Measurements from ENCODE around the gene ADCY4. TPM values are rescaled to one million over a fixed set of nuclear protein-coding genes. Genes with fewer than 3 reads are reported as not detected.
"Not testable (repeated sequence)": the region's sequence is repeated elsewhere in the genome, so short reads cannot be mapped to it uniquely, and the experiment has no call there.

The ADCY4 gene
- total RNA-seq, 2 experiments from 2014 or later, result 1.6 to 2.4 TPM

DNA sequence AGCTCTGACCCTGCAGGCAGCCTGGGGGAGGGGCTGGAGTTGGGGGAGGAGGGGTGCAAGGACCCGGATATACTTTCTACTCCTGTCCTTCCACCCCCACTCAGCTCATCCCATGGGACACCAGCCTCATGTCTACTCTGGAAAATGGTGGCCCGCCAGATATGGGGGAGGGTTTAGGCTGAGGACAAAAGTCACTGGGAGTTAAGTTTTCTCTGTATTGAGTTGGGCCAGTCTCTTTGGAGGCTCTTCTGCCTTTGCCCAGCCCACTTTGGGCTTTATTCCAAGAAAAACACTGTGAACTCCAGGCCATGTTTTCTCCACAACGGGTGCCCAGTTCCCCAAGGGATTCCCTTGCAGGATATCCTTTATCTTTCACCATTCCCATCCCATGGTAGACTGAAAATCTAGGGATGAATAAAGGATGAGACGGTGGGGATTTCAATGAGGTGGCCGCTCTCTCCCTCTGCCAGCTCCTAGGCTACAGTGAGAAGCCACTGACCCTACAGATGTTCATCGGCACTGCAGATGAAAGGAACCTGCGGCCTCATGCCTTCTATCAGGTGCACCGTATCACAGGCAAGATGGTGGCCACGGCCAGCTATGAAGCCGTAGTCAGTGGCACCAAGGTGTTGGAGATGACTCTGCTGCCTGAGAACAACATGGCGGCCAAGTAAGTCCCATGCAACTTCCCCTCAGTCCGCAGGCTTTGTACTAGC is 38.0 kb upstream of the ADCY4 start:
- Mint-ChIP-seq H3K36me3 (no peaks in the 10 kb centered on the region), H3K27me3 (peaks cover 11% of the 10 kb centered on the region), H3K9me3 (no peaks in the 10 kb centered on the region), H3K4me1 (ENCODE audit: low read depth) (peaks cover 1% of the 10 kb centered on the region), H3K4me3 (no peak overlapping the region), H3K27ac (no peak overlapping the region)
- CTCF ChIA-PET, result interaction anchor here (0.9 to 3.0 kb wide), 4 partner anchors 11 to 59 kb away, joined by 3 to 12 read pairs (median 4); no protein-coding TSS in a partner anchor
- POLR2A ChIA-PET, result no interaction called here
- no peak for DNase-seq
- intact Hi-C loops (cut with micrococcal nuclease), result no loop called here

DNA sequence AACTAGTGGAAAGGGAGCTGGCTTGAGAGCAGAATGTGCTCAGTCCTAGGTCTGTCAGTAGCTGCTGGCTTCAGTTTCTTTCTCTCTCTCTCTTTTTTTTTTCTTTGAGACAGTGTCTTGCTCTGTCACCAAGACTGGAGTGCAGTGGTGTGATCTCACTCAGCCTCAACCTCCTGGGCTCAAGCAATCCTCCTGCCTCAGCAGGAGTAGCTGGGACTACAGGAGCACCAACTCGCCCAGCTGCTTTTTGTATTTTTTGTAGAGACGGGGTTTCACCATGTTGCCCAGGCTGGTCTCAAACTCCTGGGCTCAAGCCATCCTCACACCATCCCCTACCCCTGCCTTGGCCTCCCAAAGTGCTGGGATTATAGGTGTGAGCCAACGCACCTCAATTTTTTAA is 36.7 kb upstream of the ADCY4 start:
- CTCF ChIA-PET, result interaction anchor here (1.0 to 3.0 kb wide), 5 partner anchors 9 to 65 kb away, joined by 3 to 12 read pairs (median 5); no protein-coding TSS in a partner anchor
- DNase-seq; H3K27ac Mint-ChIP-seq; intact Hi-C loops (cut with micrococcal nuclease); H3K4me3 Mint-ChIP-seq; H3K36me3 Mint-ChIP-seq; H3K9me3 Mint-ChIP-seq: not testable (repeated sequence)
- POLR2A ChIA-PET, result interaction anchor here (1.3 kb wide), 1 partner anchor 60 kb away, joined by 7 read pairs; no protein-coding TSS in a partner anchor
- Mint-ChIP-seq H3K27me3 (peaks cover 18% of the 10 kb centered on the region), H3K4me1 (ENCODE audit: low read depth) (peaks cover 13% of the 10 kb centered on the region)

DNA sequence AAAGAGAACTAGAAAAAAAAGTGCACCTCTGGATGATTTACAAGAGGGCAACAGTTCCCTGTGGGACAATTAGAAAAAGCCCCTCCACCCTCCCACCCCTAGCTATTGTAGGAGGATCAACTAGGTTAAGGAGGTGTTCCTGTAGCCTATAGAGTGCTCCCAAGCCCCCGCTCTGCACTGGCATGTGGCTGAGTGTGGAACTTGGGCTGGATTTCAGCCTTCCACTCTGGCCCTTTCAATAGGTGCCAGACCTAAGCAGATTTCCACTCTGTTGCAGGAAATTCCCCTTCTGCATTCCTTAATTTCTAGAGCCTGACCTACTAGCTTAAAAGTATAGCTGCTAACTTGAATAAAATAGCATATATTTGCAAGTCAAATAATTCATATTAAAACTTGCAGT is 35.9 kb upstream of the ADCY4 start:
- DNase-seq, result no peak
- ChIA-PET CTCF (interaction anchor here (0.9 to 3.0 kb wide), 5 partner anchors 24 to 66 kb away, joined by 3 to 12 read pairs (median 3); no protein-coding TSS in a partner anchor), POLR2A (interaction anchor here (1.3 kb wide), 1 partner anchor 61 kb away, joined by 7 read pairs; no protein-coding TSS in a partner anchor)
- no peaks in the 10 kb centered on the region for H3K9me3 Mint-ChIP-seq
- H3K4me3 Mint-ChIP-seq, result no peak overlapping the region
- H3K4me1 Mint-ChIP-seq (ENCODE audit: low read depth), result peaks cover 18% of the 10 kb centered on the region
- peaks cover 22% of the 10 kb centered on the region for H3K27me3 Mint-ChIP-seq
- H3K27ac Mint-ChIP-seq, result no peak overlapping the region
- intact Hi-C loops (cut with micrococcal nuclease), result no loop called here
- H3K36me3 Mint-ChIP-seq, result no peaks in the 10 kb centered on the region

DNA sequence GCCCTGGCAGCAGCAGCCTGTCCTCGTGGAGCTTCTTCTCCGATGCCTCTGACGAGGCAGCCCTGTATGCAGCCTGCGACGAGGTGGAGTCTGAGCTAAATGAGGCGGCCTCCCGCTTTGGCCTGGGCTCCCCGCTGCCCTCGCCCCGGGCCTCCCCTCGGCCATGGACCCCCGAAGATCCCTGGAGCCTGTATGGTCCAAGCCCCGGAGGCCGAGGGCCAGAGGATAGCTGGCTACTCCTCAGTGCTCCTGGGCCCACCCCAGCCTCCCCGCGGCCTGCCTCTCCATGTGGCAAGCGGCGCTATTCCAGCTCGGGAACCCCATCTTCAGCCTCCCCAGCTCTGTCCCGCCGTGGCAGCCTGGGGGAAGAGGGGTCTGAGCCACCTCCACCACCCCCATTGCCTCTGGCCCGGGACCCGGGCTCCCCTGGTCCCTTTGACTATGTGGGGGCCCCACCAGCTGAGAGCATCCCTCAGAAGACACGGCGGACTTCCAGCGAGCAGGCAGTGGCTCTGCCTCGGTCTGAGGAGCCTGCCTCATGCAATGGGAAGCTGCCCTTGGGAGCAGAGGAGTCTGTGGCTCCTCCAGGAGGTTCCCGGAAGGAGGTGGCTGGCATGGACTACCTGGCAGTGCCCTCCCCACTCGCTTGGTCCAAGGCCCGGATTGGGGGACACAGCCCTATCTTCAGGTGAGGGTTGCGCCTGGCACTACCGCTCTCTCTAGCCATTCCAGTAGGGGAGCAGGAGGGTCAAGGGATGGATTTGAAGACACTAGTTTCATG is 35.2 kb upstream of the ADCY4 start:
- Mint-ChIP-seq H3K27ac (no peak overlapping the region), H3K27me3 (peaks cover 26% of the 10 kb centered on the region), H3K4me3 (no peak overlapping the region), H3K4me1 (ENCODE audit: low read depth) (peaks cover 24% of the 10 kb centered on the region), H3K36me3 (no peaks in the 10 kb centered on the region), H3K9me3 (no peaks in the 10 kb centered on the region)
- ChIA-PET CTCF (interaction anchor here (0.9 to 3.0 kb wide), 4 partner anchors 23 to 61 kb away, joined by 3 to 12 read pairs (median 5); no protein-coding TSS in a partner anchor), POLR2A (interaction anchor here (0.6 kb wide), 1 partner anchor 60 kb away, joined by 3 read pairs; no protein-coding TSS in a partner anchor)
- DNase-seq, result no peak
- intact Hi-C loops (cut with micrococcal nuclease), result loop anchor here (5.0 kb wide), 1 partner anchor 38 kb away; no protein-coding TSS in a partner anchor

DNA sequence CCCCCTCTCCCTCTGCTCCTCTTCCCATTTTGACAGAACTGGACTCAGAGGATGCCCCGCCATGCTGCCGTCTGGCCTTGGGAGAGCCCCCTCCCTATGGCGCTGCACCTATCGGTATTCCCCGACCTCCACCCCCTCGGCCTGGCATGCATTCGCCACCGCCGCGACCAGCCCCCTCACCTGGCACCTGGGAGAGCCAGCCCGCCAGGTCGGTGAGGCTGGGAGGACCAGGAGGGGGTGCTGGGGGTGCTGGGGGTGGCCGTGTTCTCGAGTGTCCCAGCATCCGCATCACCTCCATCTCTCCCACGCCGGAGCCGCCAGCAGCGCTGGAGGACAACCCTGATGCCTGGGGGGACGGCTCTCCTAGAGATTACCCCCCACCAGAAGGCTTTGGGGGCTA is 34.6 kb upstream of the ADCY4 start:
- intact Hi-C loops (cut with micrococcal nuclease), result loop anchor here (5.0 kb wide), 1 partner anchor 37 kb away; no protein-coding TSS in a partner anchor
- H3K4me1 Mint-ChIP-seq (ENCODE audit: low read depth), result peaks cover 24% of the 10 kb centered on the region
- DNase-seq, result no peak
- H3K36me3 Mint-ChIP-seq, result no peaks in the 10 kb centered on the region
- no peak overlapping the region for H3K4me3 Mint-ChIP-seq
- no peaks in the 10 kb centered on the region for H3K9me3 Mint-ChIP-seq
- POLR2A ChIA-PET, result no interaction called here
- H3K27me3 Mint-ChIP-seq, result peaks cover 28% of the 10 kb centered on the region
- CTCF ChIA-PET, result no interaction called here
- no peak overlapping the region for H3K27ac Mint-ChIP-seq

- CTCF ChIA-PET, result no interaction called here
- H3K9me3 Mint-ChIP-seq, result no peaks in the 10 kb centered on the region
- H3K4me3 Mint-ChIP-seq, result peak overlapping the region; percentile 41
- intact Hi-C loops (cut with micrococcal nuclease), result loop anchor here (5.0 kb wide), 1 partner anchor 36 kb away; no protein-coding TSS in a partner anchor
- no peak overlapping the region for H3K27ac Mint-ChIP-seq
- peak; percentile 24 for DNase-seq
- POLR2A ChIA-PET, result interaction anchor here (0.6 kb wide), 1 partner anchor 1347 kb away, joined by 7 read pairs; no protein-coding TSS in a partner anchor
- peaks cover 29% of the 10 kb centered on the region for H3K27me3 Mint-ChIP-seq
- no peaks in the 10 kb centered on the region for H3K36me3 Mint-ChIP-seq
- H3K4me1 Mint-ChIP-seq (ENCODE audit: low read depth), result peaks cover 24% of the 10 kb centered on the region
Observed at GRCh38 chr14:24368562-24369252, 33.8 kb upstream of the ADCY4 start.

DNA sequence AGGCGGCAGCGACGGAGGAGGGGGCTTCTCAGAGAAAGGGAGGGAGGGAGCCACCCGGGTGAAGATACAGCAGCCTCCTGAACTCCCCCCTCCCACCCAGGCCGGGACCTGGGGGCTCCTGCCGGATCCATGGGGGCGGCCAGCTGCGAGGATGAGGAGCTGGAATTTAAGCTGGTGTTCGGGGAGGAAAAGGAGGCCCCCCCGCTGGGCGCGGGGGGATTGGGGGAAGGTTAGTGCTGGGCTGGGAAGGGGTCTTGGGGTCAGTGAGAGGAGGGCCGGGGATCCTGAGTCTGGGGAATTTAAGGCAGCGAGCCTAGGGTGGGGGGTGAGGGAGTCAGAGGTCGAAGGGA is 33.3 kb upstream of the ADCY4 start:
- peaks cover 32% of the 10 kb centered on the region for H3K27me3 Mint-ChIP-seq
- H3K4me1 Mint-ChIP-seq (ENCODE audit: low read depth), result peaks cover 24% of the 10 kb centered on the region
- no peaks in the 10 kb centered on the region for H3K9me3 Mint-ChIP-seq
- POLR2A ChIA-PET, result interaction anchor here (0.6 kb wide), 1 partner anchor 1346 kb away, joined by 7 read pairs; no protein-coding TSS in a partner anchor
- intact Hi-C loops (cut with micrococcal nuclease), result loop anchor here (5.0 kb wide), 1 partner anchor 36 kb away; no protein-coding TSS in a partner anchor
- no peaks in the 10 kb centered on the region for H3K36me3 Mint-ChIP-seq
- CTCF ChIA-PET, result no interaction called here
- no peak for DNase-seq
- peak overlapping the region; percentile 41 for H3K4me3 Mint-ChIP-seq
- no peak overlapping the region for H3K27ac Mint-ChIP-seq

GRCh38 chr14:24367514-24368211 is 32.8 kb upstream of the ADCY4 start, which contains the start of gene NFATC4:
Gene NFATC4, plus strand, starts transcription at chr14:24368184. Its CDS starts 157 bp downstream, at chr14:24368341.
- no peak for DNase-seq
- Mint-ChIP-seq H3K27ac (no peak within 1 kb of the TSS), H3K4me3 (peak within 1 kb of the TSS; percentile 55), H3K4me1 (ENCODE audit: low read depth) (peaks cover 24% of the 10 kb centered on the region), H3K36me3 (no peaks in the 10 kb centered on the region), H3K9me3 (no peaks in the 10 kb centered on the region), H3K27me3 (peaks cover 35% of the 10 kb centered on the region)
- ChIA-PET CTCF (no interaction called here), POLR2A (interaction anchor here (0.6 kb wide), 1 partner anchor 1346 kb away, joined by 7 read pairs; no protein-coding TSS in a partner anchor)
- intact Hi-C loops (cut with micrococcal nuclease), result loop anchor here (5.0 kb wide), 1 partner anchor 35 kb away; no protein-coding TSS in a partner anchor

GRCh38 chr14:24366721-24367513 is 32.0 kb upstream of the ADCY4 start:
- H3K9me3 Mint-ChIP-seq, result no peaks in the 10 kb centered on the region
- DNase-seq, result peak; percentile 34
- peaks cover 24% of the 10 kb centered on the region for H3K4me1 Mint-ChIP-seq (ENCODE audit: low read depth)
- POLR2A ChIA-PET, result interaction anchor here (0.9 to 2.0 kb wide), 3 partner anchors 14 to 124 kb away, joined by 3 to 19 read pairs (median 5); partner anchors contain the start of genes CBLN3, KHNYN and TINF2
- H3K36me3 Mint-ChIP-seq, result no peaks in the 10 kb centered on the region
- H3K27ac Mint-ChIP-seq, result no peak overlapping the region
- CTCF ChIA-PET, result interaction anchor here (0.8 to 2.3 kb wide), 11 partner anchors 27 to 74 kb away, joined by 3 to 129 read pairs (median 9); partner anchors contain the start of genes CBLN3, KHNYN and RIPK3
- H3K27me3 Mint-ChIP-seq, result peaks cover 39% of the 10 kb centered on the region
- intact Hi-C loops (cut with micrococcal nuclease), result loop anchor here (5.0 kb wide), 1 partner anchor 35 kb away; no protein-coding TSS in a partner anchor
- peak overlapping the region; percentile 55 for H3K4me3 Mint-ChIP-seq

DNA sequence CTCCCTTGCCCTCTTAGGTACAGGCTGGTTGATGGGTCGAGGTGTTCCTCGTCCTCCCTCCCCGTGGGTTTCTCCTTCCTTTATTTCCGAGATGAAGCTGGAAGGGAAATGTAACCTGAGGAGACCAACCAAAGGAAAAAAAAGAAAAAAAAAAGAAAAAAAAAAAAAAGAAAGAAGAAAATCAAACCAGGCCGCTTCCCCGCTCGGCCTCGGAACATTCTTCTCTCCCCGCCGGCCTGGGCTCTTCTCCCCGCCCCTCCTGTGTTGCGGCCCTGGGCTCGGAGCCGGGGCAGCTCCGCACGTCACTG is 31.5 kb upstream of the ADCY4 start:
- no peaks in the 10 kb centered on the region for H3K9me3 Mint-ChIP-seq
- peaks cover 44% of the 10 kb centered on the region for H3K27me3 Mint-ChIP-seq
- CTCF ChIA-PET, result interaction anchor here (0.8 to 2.3 kb wide), 11 partner anchors 27 to 75 kb away, joined by 3 to 129 read pairs (median 9); partner anchors contain the start of genes CBLN3, KHNYN and RIPK3
- DNase-seq, result no peak
- no peak overlapping the region for H3K4me3 Mint-ChIP-seq
- no peaks in the 10 kb centered on the region for H3K36me3 Mint-ChIP-seq
- POLR2A ChIA-PET, result interaction anchor here (0.9 to 2.0 kb wide), 3 partner anchors 14 to 124 kb away, joined by 3 to 19 read pairs (median 5); partner anchors contain the start of genes CBLN3, KHNYN and TINF2
- intact Hi-C loops (cut with micrococcal nuclease), result loop anchor here (5.0 kb wide), 1 partner anchor 34 kb away; no protein-coding TSS in a partner anchor
- no peak overlapping the region for H3K27ac Mint-ChIP-seq
- H3K4me1 Mint-ChIP-seq (ENCODE audit: low read depth), result peaks cover 24% of the 10 kb centered on the region

Measured in activated CD4-positive, alpha-beta memory T cell treated with anti-CD3 and anti-CD28 coated beads for 36 hours (primary cell).